Measurements from ENCODE around the gene ATP6AP1.

DNA sequence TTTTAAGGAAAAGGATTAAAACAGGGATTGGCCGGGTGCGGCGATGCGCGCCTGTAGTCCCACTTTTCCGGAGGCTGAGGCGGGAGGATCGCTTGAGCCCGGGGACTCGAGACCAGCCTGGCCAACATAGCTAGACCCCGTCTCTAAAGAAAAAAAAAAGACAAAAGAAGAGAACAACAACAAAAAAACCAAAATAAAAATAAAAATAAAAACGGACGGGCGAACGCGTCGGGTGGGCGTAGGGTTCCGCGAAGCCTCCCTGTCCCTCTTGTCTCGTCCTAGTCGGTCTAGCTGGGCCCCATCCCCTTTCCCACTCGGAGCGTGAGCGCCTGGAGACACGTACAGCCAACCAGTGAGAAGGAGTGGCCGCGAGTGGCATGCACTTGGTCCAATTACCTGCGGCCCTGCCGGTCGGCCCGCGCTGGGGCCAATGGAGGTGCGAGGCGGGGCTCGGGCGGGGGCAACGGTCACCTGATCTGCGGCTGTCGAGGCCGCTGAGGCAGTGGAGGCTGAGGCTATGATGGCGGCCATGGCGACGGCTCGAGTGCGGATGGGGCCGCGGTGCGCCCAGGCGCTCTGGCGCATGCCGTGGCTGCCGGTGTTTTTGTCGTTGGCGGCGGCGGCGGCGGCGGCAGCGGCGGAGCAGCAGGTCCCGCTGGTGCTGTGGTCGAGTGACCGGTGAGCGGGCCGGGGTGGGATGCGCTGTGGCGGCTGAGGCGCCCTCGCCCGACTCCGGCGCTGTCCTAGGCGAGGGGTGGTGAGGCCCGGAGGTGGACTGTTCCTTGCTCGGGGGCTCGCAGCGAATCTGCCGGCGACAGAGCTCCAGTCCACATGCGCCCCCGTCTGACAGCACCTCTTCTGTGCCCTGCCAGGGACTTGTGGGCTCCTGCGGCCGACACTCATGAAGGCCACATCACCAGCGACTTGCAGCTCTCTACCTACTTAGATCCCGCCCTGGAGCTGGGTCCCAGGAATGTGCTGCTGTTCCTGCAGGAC lies at the start of gene ATP6AP1:
- TF ChIP-seq, protein P1, sequence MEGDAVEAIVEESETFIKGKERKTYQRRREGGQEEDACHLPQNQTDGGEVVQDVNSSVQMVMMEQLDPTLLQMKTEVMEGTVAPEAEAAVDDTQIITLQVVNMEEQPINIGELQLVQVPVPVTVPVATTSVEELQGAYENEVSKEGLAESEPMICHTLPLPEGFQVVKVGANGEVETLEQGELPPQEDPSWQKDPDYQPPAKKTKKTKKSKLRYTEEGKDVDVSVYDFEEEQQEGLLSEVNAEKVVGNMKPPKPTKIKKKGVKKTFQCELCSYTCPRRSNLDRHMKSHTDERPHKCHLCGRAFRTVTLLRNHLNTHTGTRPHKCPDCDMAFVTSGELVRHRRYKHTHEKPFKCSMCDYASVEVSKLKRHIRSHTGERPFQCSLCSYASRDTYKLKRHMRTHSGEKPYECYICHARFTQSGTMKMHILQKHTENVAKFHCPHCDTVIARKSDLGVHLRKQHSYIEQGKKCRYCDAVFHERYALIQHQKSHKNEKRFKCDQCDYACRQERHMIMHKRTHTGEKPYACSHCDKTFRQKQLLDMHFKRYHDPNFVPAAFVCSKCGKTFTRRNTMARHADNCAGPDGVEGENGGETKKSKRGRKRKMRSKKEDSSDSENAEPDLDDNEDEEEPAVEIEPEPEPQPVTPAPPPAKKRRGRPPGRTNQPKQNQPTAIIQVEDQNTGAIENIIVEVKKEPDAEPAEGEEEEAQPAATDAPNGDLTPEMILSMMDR (IDR thresholded peaks at IDR 0.05): no peak
- TF ChIP-seq POLR2A (IDR thresholded peaks at IDR 0.05): peak; percentile 23 to 54 (median 52)
